ENCODE measurements around the gene BRPF1. TPM values are rescaled to one million over a fixed set of nuclear protein-coding genes. Genes with fewer than 3 reads are reported as not detected.

The BRPF1 gene
- total RNA-seq, 1 donor from 2014 or later, result 12.1 TPM

DNA sequence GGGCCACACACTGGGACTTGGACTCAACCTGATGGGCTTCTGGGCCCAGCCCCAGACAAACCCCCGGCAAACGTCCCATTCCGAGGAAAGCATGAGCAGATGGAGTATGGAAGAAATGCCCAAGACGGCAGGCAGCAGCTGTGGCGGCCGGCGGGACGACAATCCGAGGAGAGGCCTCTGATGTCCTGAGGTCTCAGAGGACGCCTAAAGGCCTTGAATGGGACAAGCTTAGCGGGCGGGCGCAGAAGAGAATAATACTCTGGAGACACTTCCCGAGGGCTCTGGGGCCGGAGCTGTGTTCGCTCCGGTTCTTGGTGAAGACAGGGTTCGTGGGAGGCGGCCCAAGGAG is 17.7 kb downstream of the BRPF1 start:
- H3K4me1 Mint-ChIP-seq, result peaks cover 18% of the 10 kb centered on the region
- Histone ChIP-seq H3K27ac (peak overlapping the region; percentile 93), H3F3A (ENCODE audit: low read depth) (peaks cover 27% of the 10 kb centered on the region), H3K9ac (peak overlapping the region; percentile 54), H3K27me3 (no peaks in the 10 kb centered on the region), H3K4me2 (peak overlapping the region; percentile 82), H3K4me3 (peak overlapping the region; percentile 64), H3K9me3 (ENCODE audit: low read depth) (no peaks in the 10 kb centered on the region), H3K79me2 (ENCODE audit: low read depth) (peaks cover 16% of the 10 kb centered on the region), H3K4me1 (peaks cover 4% of the 10 kb centered on the region), H2AFZ (replicated peaks) (peak overlapping the region; percentile 87), H4K20me1 (ENCODE audit: low read depth) (no peaks in the 10 kb centered on the region), H3K36me3 (no peaks in the 10 kb centered on the region)
- H3K27me3 Mint-ChIP-seq (ENCODE audit: insufficient read depth, low read depth), result peaks cover 2% of the 10 kb centered on the region
- peak overlapping the region; percentile 96 for H3K4me3 Mint-ChIP-seq
- DNase-seq (ENCODE audit: low spot score), result no peak
- H3K36me3 Mint-ChIP-seq, result peaks cover 34% of the 10 kb centered on the region
- TF ChIP-seq, protein P1, sequence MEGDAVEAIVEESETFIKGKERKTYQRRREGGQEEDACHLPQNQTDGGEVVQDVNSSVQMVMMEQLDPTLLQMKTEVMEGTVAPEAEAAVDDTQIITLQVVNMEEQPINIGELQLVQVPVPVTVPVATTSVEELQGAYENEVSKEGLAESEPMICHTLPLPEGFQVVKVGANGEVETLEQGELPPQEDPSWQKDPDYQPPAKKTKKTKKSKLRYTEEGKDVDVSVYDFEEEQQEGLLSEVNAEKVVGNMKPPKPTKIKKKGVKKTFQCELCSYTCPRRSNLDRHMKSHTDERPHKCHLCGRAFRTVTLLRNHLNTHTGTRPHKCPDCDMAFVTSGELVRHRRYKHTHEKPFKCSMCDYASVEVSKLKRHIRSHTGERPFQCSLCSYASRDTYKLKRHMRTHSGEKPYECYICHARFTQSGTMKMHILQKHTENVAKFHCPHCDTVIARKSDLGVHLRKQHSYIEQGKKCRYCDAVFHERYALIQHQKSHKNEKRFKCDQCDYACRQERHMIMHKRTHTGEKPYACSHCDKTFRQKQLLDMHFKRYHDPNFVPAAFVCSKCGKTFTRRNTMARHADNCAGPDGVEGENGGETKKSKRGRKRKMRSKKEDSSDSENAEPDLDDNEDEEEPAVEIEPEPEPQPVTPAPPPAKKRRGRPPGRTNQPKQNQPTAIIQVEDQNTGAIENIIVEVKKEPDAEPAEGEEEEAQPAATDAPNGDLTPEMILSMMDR (IDR thresholded peaks at IDR 0.05), result no peak
- TF ChIP-seq EZH2 (IDR thresholded peaks at IDR 0.05) (no peak), EZH2phosphoT487 (IDR thresholded peaks at IDR 0.05) (no peak)
- no peaks in the 10 kb centered on the region for H3K9me3 Mint-ChIP-seq
- peak overlapping the region; percentile 90 for H3K27ac Mint-ChIP-seq

DNA sequence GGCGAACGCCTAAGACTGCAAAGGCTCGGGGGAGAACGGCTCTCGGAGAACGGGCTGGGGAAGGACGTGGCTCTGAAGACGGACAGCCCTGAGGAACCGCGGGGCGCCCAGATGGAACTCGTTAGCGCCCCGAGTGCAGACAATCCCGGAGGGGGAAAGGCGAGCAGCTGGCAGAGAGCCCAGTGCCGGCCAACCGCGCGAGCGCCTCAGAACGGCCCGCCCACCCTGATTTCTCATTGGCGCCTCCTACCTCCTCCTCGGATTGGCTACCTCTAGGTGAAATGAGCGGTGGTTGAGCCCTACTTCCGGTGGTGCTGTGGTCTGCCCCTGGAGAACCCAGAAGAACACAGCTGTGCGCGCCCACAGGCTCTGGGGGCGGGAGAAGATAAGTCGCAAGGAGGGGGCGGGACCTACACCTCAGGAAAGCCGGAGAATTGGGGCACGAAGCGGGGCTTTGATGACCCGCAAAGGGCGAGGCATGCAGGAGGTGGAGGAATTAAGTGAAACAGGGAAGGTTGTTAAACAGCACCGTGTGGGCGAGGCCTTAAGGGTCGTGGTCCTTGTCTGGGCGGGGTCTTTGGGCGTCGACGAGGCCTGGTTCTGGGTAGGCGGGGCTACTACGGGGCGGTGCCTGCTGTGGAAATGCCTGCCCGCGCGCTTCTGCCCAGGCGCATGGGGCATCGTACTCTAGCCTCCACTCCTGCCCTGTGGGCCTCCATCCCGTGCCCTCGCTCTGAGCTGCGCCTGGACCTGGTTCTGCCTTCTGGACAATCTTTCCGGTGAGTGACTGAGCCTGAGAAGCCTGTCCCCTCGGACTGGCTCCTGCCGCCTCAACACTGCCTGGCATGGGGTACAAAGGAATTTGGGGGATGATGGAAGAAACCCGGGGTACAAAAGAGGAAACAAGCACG is 18.4 kb downstream of the BRPF1 start, which contains the start of gene OGG1:
OGG1 (plus strand) TSS at position 308 of the 911 bp plus-strand sequence; CDS start at position 643, 335 bp downstream.
- peak within 1 kb of the TSS; percentile 88 for H2AFZ ChIP-seq (replicated peaks)
- H3K36me3 Mint-ChIP-seq, result peaks cover 32% of the 10 kb centered on the region

DNA sequence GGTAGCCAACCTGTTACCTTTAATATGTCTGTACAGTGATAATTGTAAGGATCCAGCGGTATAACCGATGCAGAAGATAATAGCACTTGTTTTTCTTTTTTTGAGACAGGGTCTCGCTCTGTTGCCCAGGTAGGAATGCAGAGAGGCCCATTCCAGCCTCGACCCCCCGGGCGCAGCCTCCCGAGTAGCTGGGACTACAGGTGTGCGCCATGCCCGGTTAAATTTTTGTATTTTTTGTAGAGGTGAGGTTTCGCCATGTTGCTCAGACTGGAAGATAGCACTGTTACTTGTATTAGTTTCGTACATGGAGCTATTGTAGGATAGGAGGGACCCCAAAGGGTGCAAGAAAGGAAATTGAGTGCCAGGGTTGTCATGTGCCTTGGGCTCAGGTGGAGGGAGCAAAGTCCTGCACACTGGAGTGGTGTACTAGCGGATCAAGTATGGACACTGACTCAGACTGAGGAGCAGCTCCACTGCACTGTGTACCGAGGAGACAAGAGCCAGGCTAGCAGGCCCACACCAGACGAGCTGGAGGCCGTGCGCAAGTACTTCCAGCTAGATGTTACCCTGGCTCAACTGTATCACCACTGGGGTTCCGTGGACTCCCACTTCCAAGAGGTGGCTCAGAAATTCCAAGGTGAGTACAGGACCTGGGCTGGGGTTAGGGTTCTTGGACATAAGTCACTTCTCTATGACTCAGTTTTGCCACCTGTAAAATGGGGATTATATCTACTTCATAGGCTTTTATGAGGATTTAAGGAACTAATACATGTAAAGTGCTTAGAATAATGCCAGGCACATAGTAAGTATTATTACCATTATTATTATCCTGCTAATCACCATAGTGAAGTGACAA is 19.2 kb downstream of the BRPF1 start:
- H3K4me3 Mint-ChIP-seq, result peak overlapping the region; percentile 96
- Histone ChIP-seq H3K9ac (peak overlapping the region; percentile 18), H3K4me2 (peak overlapping the region; percentile 82), H3K4me1 (peaks cover 4% of the 10 kb centered on the region), H2AFZ (replicated peaks) (peak overlapping the region; percentile 88), H3K27ac (no peak overlapping the region), H3K36me3 (no peaks in the 10 kb centered on the region), H3K4me3 (peak overlapping the region; percentile 64), H3K79me2 (ENCODE audit: low read depth) (peaks cover 16% of the 10 kb centered on the region), H3K27me3 (no peaks in the 10 kb centered on the region), H3K9me3 (ENCODE audit: low read depth) (no peaks in the 10 kb centered on the region), H3F3A (ENCODE audit: low read depth) (peaks cover 27% of the 10 kb centered on the region), H4K20me1 (ENCODE audit: low read depth) (peaks cover 3% of the 10 kb centered on the region)
- H3K27ac Mint-ChIP-seq, result peak overlapping the region; percentile 90
- TF ChIP-seq, protein P1 (IDR thresholded peaks at IDR 0.05), result no peak
- no peak for TF ChIP-seq EZH2phosphoT487 (IDR thresholded peaks at IDR 0.05)
- no peak for TF ChIP-seq EZH2 (IDR thresholded peaks at IDR 0.05)
- H3K9me3 Mint-ChIP-seq, result no peaks in the 10 kb centered on the region
- H3K36me3 Mint-ChIP-seq, result peaks cover 31% of the 10 kb centered on the region
- no peak for DNase-seq (ENCODE audit: low spot score)
- peaks cover 18% of the 10 kb centered on the region for H3K4me1 Mint-ChIP-seq
- peaks cover 2% of the 10 kb centered on the region for H3K27me3 Mint-ChIP-seq (ENCODE audit: insufficient read depth, low read depth)

More for the DNA sequence above, 18.4 kb downstream of the BRPF1 start, which contains the start of gene OGG1:
- Mint-ChIP-seq H3K27me3 (ENCODE audit: insufficient read depth, low read depth) (peaks cover 2% of the 10 kb centered on the region), H3K4me3 (peak within 1 kb of the TSS; percentile 96), H3K4me1 (peaks cover 18% of the 10 kb centered on the region), H3K27ac (peak within 1 kb of the TSS; percentile 90), H3K9me3 (no peaks in the 10 kb centered on the region)
- peaks cover 27% of the 10 kb centered on the region for H3F3A ChIP-seq (ENCODE audit: low read depth)
- H3K4me2 ChIP-seq, result peak within 1 kb of the TSS; percentile 82
- peak; percentile 98 for DNase-seq (ENCODE audit: low spot score)
- H3K27me3 ChIP-seq, result no peaks in the 10 kb centered on the region
- TF ChIP-seq, protein P1 (IDR thresholded peaks at IDR 0.05), result peak; percentile 3
- no peak for TF ChIP-seq EZH2 (IDR thresholded peaks at IDR 0.05)
- peaks cover 3% of the 10 kb centered on the region for H4K20me1 ChIP-seq (ENCODE audit: low read depth)
- H3K9me3 ChIP-seq (ENCODE audit: low read depth), result no peaks in the 10 kb centered on the region
- peaks cover 4% of the 10 kb centered on the region for H3K4me1 ChIP-seq
- peak within 1 kb of the TSS; percentile 54 for H3K9ac ChIP-seq
- H3K79me2 ChIP-seq (ENCODE audit: low read depth), result peaks cover 16% of the 10 kb centered on the region
- peak within 1 kb of the TSS; percentile 64 for H3K4me3 ChIP-seq
- no peaks in the 10 kb centered on the region for H3K36me3 ChIP-seq
- H3K27ac ChIP-seq, result peak within 1 kb of the TSS; percentile 93
